ENCODE data around the gene ACTR3C.

Gene ACTR3C

DNA sequence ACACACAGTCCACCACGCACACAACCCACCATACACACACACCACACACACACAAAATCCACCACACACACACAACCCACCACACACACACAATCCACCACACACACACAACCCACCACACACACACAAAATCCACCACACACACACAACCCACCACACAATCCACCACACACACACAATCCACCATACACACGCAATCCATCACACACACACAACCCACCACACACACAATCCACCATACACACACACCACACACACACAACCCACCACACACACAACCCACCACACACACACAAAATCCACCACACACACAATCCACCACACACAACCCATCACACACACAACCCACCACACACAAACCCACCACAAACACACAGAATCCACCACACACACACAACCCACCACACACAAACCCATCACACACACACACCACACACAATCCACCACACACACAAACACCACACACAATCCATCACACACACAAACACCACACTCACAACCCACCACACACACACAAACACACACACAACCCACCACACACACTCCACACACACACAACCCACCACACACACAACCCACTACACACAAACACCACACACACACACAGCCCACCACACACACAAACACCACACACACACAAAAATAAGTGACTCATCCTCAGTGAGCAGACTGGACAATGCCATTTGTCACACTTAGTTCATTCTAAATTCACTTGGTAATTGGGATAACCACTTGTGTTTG is 36.4 kb upstream of the ACTR3C start:
- DNase-seq (ENCODE audit: low read depth in 2 of 2): no peak

DNA sequence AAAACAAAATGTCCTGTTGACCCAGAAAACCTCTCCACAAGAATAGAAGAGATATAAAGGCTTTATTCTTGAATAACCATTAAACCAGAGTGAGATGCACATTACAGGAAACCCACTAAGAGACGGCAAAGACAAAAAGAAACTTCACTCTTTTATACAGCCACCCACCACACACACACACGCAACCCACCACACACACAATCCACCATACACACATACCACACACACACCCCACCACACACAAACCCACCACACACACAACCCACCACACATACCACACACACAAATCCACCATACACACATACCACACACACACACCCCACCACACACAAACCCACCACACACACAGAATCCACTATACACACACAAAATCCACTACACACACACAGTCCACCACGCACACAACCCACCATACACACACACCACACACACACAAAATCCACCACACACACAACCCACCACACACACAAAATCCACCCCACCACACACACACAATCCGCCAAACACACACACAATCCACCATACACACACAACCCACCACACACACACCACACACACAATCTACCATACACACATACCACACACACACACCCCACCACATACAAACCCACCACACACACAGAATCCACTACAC is 35.8 kb upstream of the ACTR3C start:
- DNase-seq (ENCODE audit: low read depth in 2 of 2): no peak

DNA sequence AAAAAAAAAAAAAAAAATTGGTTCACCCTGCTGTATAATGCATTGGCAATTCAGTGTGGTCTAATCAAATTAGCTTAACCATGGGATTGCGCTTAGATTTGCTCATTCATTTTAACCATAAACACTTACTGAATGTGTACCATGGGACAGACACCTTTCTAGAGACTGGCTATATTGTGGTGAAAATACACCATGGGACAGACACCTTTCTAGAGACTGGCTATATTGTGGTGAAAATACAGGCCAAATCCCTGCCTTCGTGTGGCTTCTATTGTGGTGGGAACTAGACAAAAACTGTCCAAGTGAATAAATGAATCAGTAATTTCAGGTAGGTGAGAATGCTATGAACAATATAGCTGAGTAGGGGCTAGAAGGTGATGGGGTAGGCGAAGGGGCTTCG is 35.1 kb upstream of the ACTR3C start:
- DNase-seq (ENCODE audit: low read depth in 2 of 2): no peak

DNA sequence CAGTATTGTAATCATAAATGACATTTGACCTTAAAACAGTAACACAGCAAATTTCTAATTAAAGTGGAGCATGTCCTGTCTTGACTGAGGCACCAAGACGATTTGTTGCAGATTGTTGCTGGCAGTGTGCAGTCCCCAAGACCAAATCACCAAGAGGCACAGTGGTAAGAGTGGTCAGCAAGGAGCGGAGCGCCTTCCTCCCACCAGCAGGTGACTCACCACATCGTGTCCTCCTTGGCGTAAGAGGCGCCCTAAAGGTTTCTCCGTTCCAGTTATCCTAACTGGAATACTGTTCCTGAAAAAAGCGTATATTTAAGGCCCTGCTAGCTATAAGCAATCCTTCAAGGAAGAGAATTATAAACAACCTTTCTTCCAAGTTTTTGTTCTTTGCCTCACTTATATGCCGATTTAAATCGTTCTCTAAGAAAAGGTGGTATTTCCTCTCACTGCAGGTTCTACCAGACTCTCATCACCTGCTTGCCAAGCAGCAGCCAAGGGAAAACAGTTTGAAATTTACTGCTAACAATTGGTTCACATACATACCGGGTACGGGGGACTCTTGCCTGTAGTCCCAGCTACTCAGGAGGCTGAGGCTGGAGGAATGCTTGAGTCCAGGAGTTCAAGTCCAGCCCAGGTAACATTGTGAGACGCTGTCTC is 34.6 kb upstream of the ACTR3C start:
- DNase-seq (ENCODE audit: low read depth in 2 of 2): no peak

DNA sequence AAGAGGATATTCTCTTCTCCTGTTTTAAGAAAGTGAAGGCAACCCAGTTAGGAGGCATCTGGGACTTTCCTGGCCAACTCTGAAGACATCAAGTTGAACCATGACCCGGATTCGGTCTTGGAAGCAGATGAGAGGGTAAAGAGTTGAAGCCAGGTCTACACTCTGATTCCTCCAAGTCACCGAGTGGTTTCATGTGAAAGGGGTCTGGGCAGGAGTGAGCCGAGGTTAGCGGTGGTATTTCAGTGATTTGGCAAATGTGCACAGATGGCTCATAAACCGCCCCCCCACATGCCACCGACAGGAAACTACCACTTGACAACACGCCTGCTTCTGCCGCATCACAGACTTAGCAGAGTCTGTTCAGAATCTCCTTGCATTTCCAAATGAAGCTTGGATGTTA is 33.9 kb upstream of the ACTR3C start:
- DNase-seq (ENCODE audit: low read depth in 2 of 2): peak in 1 of 2 experiments; percentile 49

DNA sequence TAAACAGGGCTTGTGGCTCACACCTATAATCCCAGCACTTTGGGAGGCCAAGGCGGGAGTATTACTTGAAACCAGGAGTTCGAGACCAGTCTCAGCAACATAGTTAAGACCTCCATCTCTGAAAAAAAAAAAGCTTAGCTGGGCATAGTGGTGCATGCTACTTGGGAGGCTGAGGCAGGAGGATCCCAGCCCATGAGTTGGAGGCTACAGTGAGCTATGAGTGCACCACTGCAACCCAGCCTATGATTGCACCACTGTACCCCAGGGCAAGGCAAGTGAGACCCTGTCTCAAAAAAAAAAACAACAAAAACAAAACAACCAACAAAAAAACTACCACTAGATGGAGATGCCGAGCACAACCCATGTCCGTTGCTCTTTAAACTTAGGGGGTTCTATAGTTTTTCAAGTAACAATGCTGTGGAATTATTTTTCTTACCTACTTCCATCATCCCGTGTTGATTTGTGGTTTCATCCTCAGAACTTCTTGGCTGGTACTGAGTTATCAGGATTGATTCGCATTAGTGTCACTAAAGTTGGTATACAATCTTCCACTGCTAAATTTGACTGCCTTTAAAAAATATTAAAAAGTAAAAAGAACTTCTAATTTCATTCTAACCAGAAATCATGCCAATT is 33.0 kb upstream of the ACTR3C start:
- no peak for DNase-seq (ENCODE audit: low read depth in 2 of 2)

DNA sequence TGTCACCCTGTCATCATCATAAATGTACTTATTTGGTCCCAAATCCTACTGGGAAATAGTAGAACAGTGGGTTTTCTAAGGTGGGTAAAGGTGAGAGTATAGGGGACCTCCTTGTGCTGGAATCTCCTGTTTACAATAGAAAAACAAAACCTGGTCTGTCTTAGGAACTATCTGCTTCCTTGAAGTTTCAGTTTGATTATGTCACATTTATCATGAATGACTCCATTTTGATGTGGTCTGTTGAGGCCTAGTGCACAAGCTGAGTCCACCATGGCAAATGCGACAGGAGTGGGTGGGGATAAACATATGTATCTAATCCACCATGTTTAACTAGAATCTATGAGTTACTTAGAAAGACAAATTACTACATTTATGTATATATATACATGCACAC is 32.3 kb upstream of the ACTR3C start:
- no peak for DNase-seq (ENCODE audit: low read depth in 2 of 2)

DNA sequence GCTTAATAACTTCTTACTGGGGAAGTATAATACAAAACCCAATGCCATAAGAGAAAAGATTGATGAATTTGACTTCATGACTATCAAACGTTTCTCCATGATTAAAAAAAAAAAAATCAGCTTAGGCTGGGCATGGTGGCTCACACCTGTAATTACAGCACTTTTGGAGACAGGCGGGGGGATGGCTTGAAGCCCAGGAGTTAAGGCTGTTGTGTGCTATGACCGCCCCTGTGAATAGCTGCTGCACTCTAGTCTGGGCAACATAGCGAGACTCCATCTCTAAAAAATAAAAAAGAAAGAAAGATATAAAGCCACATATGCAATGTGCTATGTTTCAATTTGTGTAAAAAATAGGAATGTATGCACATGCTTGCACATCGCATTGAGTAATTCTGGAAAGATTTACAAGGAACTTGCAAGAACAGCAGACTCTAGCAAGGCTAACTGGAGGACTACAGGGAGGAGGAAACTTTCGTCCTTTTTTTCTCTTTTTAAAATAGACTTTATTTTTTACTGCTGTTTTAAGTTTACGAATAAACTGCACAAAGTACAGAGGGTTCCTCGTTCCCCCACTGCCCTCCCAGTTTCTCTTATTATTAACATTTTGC is 28.3 kb upstream of the ACTR3C start:
- DNase-seq (ENCODE audit: low read depth in 2 of 2): no peak

DNA sequence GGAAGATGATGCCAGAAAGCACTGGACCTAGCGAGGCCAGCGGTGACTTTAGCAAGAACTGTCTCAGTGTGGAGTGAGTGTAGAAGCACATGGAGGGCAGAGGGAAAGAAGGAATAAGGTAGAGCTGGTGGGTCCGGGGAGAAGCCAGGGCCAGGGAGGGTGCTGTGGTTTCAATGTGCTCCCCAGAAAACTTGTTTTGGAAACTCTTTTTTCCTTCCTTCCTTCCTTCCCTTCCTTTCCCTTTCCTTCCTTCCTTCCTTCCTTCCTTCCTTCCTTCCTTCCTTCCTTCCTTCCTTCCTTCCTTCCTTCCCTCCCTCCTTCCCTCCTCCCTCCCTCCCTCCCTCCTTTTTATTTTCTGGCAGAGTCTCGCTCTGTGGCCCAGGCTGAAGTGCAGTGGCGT is 23.6 kb upstream of the ACTR3C start:
- DNase-seq (ENCODE audit: low read depth in 2 of 2): no peak

DNA sequence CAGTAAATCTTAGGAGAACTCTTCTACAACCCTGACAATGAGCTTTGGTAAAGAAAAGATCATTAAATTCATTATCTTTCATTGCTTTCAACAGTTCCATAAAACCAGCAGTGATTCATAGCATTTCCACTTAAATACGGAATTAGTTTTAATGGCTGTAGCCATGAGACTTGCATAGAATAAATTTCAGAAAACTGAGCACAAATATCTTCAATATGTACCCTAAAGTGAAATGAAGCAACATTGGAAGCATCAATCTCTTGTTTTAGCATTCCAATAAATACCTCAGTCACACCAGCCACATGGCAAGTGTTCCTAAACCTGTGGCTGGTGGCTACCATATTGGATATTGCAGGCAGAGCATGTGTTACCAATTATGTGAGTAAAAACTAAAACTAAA is 21.7 kb upstream of the ACTR3C start:
- no peak for DNase-seq (ENCODE audit: low read depth in 2 of 2)

DNA sequence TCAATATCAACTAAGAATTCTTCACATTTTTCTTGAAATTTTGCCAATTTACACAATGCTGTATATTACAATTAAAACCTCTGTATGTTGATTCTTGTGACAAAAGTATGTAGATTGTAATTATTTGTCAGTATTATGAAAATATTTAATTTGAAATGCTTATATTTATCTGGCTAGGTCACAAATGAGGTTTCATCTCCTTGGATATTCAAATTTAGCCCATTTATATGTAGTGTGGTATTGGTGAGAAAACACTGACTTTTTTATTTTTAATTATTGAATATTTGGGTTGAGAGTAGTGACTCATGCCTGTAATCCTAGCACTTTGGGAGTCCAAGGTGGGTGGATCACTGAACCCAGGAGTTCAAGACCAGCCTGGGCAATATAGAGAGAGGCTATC is 21.0 kb upstream of the ACTR3C start:
- no peak for DNase-seq (ENCODE audit: low read depth in 2 of 2)

DNA sequence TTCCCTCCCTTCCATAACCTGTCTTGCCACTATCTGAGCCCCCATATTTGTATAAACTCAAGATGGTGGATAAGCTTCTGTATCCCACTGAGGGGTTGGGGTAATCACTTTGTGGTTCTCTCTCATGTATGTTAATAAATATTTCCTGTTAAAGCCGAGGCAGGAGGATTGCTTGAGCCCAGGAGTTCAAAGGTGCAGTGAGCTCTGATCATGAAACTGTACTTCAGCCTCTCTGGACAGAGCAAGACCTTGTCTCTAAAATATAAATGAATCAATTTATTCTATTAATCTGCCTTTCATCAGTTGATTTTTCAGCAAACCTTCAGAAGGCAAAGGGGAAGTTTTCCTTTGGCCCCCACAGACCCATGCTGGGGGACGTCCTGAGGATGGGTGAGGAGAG is 19.9 kb upstream of the ACTR3C start:
- DNase-seq (ENCODE audit: low read depth in 2 of 2): no peak

DNA sequence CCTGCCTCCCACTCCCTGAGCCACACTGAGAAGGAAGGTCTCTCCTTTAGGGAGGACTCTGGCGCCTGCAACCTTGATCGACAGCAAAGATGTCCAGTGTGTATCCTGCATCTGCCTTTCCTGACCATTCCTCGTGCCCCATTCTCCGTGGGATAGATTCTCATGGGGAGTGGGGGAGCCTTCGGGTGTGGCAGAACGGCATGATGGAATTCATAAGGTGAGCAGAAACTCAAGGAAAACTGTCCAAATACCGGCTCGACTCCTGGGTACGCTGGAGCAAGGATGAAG is 18.7 kb upstream of the ACTR3C start:
- no peak for DNase-seq (ENCODE audit: low read depth in 2 of 2)

DNA sequence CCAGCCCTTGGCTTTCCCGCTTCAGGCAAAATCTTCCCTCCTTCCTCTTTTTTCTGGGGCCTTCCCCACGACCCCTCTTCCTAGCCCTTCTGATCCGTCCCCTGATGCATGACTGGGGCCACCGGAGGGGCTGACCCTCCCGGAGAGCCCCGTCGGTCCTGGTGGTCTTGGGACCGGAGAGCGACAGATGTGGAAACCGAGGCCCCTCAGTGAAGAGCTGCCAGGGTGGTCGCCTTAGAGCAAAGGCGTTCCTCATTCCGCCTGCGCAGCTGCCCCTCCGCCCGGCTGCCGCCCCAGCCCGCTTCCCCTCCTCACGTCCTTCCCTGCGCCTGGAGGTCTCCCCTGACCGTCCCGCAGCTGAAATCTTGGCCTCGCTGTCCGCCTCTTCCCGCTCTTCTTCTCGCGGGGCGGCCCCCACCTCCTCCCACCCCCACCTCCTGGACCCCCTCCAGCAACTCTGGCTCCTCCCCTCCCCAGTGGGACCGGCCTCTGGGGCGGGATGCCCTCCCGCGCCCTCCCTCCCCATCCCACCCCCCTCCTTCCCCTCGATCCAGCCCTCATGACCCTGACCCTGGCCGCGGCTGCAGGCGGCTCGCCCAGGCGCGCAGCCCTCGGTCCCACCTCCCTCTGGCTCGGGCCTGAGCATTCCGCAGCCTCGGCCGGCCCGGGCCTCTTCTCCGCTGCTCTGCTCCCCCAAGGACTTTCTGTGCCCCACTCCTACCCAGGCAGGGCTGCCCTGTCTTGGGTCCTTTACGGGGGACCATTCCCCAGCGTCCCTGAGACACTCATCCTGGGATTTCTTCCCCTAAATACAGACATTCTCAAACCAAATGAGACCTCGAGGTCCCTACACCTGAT is 18.1 kb upstream of the ACTR3C start, which contains the start of gene RARRES2:
Gene RARRES2 (minus strand): TSS at position 367 of the 858 bp plus-strand sequence. CDS start 1,020 bp downstream, outside the sequence.
- no peak for DNase-seq (ENCODE audit: low read depth in 2 of 2)

DNA sequence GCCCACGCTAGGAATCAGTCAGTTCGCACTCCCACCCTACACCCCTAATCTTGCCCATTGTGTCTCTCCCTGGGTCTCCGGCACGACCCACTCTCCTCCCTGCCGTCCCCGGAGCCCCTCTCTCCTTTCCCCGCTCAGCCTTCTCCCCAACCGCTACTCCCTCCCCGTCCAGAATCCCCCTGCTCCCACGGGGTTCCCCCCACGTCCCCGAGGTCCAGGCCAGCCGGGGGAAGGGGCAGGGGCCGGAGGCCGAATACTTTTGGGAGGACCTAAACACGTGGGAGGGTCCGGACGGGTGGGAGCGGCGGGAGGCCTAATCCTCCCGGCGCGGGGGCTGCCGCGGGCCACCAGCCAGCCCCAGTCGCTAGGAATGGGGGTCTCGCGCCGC is 17.5 kb upstream of the ACTR3C start:
- DNase-seq (ENCODE audit: low read depth in 2 of 2): no peak

DNA sequence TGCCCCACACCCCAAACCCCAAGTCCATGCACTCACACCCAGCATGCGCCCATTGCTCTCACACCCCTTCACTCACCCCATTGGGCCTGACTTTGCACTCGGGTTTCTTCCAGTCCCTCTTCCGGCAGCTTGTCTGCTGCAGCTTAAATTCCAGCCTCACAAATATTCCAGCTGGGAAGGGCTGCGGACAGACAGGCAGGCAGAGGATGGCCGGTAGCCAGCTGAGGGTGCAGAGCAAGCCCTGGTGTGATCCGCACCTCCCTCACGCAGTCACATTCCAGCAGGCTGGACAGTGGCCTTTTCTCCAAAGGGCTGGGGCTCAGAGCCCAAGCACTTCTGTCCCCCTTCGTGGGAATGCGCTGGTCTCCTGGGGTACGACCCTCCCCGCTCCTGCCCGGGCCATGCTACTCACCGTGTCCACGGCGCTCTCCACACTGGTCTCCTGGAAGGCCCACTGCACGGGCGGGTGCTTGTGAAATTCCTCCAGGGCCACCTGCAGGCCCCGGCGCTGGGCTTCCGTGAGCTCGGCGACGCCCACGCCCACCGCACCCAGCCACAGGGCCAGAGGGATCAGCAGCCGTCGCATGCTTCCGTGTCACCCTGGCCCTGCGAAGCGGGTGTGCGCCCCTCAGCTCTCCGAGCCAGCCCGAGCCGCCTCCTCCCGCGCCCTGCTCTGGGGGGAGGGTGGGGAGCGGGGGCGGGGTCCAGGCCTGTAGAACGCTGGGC is 16.8 kb upstream of the ACTR3C start:
- DNase-seq (ENCODE audit: low read depth in 2 of 2): no peak

DNA sequence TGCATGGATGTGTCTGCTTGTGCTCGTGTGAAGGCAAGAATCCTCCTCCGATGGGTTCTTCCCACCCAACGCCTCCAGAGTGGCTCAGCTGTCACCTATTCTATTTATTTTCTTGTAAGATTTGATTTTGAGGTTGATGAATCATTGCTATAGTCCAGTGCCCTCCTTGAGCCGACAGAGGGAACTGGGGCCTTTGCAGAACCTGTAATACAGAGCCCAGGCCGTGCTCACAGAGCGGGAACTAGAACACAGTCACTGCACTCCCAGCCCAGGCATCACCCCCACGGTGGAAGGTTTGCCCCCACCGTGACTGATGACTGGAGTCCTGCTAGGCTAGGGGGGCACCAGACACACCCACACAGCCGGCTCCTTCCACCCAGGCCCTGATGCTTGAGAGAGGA is 16.1 kb upstream of the ACTR3C start:
- no peak for DNase-seq (ENCODE audit: low read depth in 2 of 2)

DNA sequence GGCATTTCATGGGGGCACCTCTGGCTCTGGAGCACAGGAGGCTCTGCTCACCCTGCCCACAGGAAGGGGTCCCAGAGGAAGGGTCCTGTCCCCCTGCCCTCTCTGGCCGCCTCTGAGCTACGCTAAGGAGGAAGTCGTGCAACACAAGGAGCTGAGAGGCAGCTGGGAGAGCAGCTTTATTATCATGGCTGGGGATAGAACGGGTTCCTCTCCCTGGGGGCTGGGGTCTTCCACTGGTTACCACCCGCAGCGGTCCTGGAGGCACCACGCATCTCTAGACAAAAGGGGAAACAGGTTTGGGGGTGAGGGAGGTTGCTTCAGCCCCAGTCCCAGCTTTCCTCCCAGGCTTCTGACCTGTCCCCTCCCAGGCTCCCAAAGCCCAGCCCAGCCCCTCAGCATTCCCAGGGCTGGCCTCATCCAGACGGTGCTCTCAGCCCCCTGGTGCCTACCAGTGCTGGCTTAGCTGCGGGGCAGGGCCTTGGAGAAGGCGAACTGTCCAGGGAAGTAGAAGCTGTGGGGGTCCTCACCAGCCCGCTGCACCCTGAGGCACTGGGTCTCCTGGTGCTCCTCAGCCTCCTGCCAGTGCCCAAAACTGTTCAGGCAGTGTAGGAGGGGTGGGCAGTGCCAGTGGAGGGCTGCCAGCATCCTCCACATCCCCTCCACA is 15.0 kb upstream of the ACTR3C start:
- DNase-seq (ENCODE audit: low read depth in 2 of 2): no peak

DNA sequence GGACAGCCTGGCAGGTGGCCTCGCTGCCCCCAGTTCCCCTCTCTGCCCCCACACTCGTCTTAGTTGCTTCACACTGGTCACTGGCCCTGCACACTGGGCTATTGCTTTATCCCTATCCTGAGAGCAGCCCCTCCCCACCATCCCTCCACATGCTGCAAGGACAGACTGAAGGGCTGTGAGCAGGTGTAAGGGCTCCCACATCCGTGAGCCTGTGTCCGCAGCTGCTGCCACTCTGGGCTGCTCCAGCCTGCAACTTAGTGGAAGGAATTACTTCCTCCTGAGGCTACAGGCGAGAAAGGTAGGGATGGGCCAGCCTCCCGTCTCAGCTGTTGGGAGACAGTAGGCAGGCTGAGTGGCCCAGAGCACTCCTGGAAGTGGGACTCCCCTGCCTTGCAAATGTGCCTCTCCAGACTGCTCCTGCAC is 14.3 kb upstream of the ACTR3C start:
- no peak for DNase-seq (ENCODE audit: low read depth in 2 of 2)

DNA sequence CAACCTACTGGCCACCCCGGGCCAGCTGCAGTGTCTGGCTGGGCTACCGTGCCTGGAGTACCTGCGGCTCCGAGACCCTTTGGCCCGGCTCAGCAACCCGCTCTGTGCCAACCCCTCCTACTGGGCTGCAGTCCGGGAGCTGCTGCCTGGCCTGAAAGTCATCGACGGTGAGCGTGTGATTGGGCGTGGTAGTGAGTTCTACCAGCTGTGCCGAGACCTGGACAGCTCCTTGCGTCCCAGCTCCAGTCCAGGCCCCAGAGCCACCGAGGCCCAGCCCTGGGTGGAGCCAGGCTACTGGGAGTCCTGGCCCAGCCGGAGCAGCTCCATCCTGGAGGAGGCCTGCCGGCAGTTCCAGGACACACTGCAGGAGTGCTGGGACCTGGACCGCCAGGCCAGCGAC is 13.8 kb upstream of the ACTR3C start:
- DNase-seq (ENCODE audit: low read depth in 2 of 2): no peak
